ENCODE data around the gene SMIM20. TPM values are rescaled to one million over a fixed set of nuclear protein-coding genes. Genes with fewer than 3 reads are reported as not detected.

SMIM20 gene
- total RNA-seq, 2 experiments from 2014 or later: 44.0 to 53.8 TPM

DNA sequence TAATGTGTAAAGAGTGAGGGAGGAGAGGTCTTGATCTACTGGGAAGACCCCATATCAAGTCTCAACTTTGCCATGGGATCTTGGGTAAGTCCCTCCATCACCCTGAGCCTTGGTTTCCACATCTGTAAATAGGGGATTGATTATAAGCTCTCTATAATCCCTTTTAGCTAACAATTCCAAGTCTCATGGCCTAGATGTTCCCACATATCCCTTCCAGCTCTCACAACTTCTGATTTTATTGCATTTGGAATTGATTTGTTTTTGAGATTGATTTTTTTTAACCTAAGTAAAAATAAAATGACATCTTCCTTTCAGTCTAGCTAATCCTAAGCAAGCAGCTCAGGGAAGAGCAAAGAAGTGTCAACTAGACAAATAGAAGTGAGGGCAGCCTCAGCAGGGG lies 29.8 kb downstream of the SMIM20 start:
- H3K4me1 ChIP-seq (ENCODE audit: insufficient read depth, low read length, poor library complexity, severe bottlenecking): no peaks in the 10 kb centered on the region
- no peaks in the 10 kb centered on the region for H3K79me2 ChIP-seq (ENCODE audit: insufficient read depth, low read depth, low read length)
- no peak for TF ChIP-seq EZH2phosphoT487 (IDR thresholded peaks at IDR 0.05; ENCODE audit: borderline replicate concordance, low read depth, low read length)
- TF ChIP-seq, protein P1, sequence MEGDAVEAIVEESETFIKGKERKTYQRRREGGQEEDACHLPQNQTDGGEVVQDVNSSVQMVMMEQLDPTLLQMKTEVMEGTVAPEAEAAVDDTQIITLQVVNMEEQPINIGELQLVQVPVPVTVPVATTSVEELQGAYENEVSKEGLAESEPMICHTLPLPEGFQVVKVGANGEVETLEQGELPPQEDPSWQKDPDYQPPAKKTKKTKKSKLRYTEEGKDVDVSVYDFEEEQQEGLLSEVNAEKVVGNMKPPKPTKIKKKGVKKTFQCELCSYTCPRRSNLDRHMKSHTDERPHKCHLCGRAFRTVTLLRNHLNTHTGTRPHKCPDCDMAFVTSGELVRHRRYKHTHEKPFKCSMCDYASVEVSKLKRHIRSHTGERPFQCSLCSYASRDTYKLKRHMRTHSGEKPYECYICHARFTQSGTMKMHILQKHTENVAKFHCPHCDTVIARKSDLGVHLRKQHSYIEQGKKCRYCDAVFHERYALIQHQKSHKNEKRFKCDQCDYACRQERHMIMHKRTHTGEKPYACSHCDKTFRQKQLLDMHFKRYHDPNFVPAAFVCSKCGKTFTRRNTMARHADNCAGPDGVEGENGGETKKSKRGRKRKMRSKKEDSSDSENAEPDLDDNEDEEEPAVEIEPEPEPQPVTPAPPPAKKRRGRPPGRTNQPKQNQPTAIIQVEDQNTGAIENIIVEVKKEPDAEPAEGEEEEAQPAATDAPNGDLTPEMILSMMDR (conservative IDR thresholded peaks at IDR 0.05; ENCODE audit: low read length): no peak
- BruUV-seq (replicated peaks): no TSS peak
- DNase-seq (ENCODE audit: low spot score): no peak
- CTCF ChIA-PET (ENCODE audit: unreplicated experiment): no interaction called here
- H3K4me3 ChIP-seq (ENCODE audit: low read depth, low read length, poor library complexity, severe bottlenecking): no peak overlapping the region
- no peak overlapping the region for H3K27ac ChIP-seq (ENCODE audit: low read depth, low read length, poor library complexity, severe bottlenecking)
- POLR2A ChIA-PET: interaction anchor here (0.5 to 0.9 kb wide), 3 partner anchors 11 to 829 kb away, joined by 3 to 6 read pairs (median 3); no protein-coding TSS in a partner anchor
- H2AFZ ChIP-seq (ENCODE audit: low read length): no peak overlapping the region
- no peaks in the 10 kb centered on the region for H4K20me1 ChIP-seq (ENCODE audit: insufficient read depth, low read length)
- no peaks in the 10 kb centered on the region for H3K9me3 ChIP-seq (ENCODE audit: low read length)
- intact Hi-C loops (cut with micrococcal nuclease; ENCODE audit: unreplicated experiment): no loop called here
- H3K36me3 ChIP-seq (ENCODE audit: insufficient read depth, low read length): no peaks in the 10 kb centered on the region
- no peak overlapping the region for H3K4me2 ChIP-seq (ENCODE audit: low read length)
- no peaks in the 10 kb centered on the region for H3K9me2 ChIP-seq (ENCODE audit: insufficient read depth, low read length)

DNA sequence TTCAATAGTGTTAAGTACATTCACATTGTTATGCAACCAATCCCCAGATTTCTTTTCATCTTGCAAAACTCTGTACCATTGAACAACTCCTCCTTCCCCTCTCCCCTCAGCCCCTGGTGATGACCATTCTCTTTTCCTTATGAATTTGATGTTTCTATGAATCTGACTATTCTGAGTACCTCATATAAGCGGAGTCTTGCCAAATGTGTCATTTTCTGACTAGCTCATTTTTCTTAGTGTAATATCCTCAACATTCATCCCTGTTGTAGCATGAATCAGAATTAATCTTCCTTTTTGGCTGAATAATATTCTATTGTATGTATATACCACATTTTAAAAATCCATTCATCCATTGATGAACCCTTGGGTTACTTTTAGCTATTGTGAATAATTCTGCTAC lies 34.0 kb downstream of the SMIM20 start:
- intact Hi-C loops (cut with micrococcal nuclease; ENCODE audit: unreplicated experiment): no loop called here
- TF ChIP-seq EZH2phosphoT487 (IDR thresholded peaks at IDR 0.05; ENCODE audit: borderline replicate concordance, low read depth, low read length): no peak
- TF ChIP-seq, protein P1 (conservative IDR thresholded peaks at IDR 0.05; ENCODE audit: low read length): no peak
- H4K20me1 ChIP-seq (ENCODE audit: insufficient read depth, low read length): no peaks in the 10 kb centered on the region
- ChIA-PET CTCF (ENCODE audit: unreplicated experiment) (no interaction called here), POLR2A (interaction anchor here (0.9 kb wide), 1 partner anchor 20 kb away, joined by 4 read pairs; no protein-coding TSS in a partner anchor)
- H3K9me2 ChIP-seq (ENCODE audit: insufficient read depth, low read length): no peaks in the 10 kb centered on the region
- H3K9me3 ChIP-seq (ENCODE audit: low read length): no peaks in the 10 kb centered on the region
- no TSS peak for BruUV-seq (replicated peaks)
- H2AFZ ChIP-seq (ENCODE audit: low read length): no peak overlapping the region
- H3K4me1 ChIP-seq (ENCODE audit: insufficient read depth, low read length, poor library complexity, severe bottlenecking): no peaks in the 10 kb centered on the region
- no peak overlapping the region for H3K27ac ChIP-seq (ENCODE audit: low read depth, low read length, poor library complexity, severe bottlenecking)
- no peak overlapping the region for H3K4me3 ChIP-seq (ENCODE audit: low read depth, low read length, poor library complexity, severe bottlenecking)
- H3K79me2 ChIP-seq (ENCODE audit: insufficient read depth, low read depth, low read length): no peaks in the 10 kb centered on the region
- DNase-seq (ENCODE audit: low spot score): no peak
- H3K4me2 ChIP-seq (ENCODE audit: low read length): no peak overlapping the region
- H3K36me3 ChIP-seq (ENCODE audit: insufficient read depth, low read length): no peaks in the 10 kb centered on the region

DNA sequence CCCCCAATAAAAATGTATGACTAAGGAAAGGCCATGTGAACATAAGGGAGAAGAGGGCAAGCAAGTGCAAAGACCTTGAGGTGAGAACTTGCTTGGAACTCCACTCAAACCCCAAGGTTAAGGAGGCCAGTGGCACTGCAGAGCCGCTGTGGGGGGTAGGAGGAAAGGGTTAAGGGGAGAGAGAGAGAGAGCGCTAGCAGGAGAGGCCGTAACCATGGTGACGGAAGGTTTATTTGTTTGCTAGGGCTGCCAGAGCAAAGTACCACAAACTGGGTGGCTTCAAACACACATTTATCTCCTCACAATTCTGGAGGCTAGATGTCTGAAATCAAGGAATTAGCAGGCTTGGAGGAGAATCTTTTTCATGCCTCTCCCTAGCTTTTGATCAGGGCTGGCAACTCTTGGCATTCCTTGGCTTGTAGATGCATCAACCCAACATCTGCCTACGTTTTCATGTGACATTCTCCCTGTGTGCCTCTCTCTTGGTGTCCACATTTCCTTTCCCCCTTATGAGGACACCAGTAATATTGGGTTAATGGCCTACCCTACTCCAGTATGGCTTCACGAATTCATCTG lies 35.2 kb downstream of the SMIM20 start:
- intact Hi-C loops (cut with micrococcal nuclease; ENCODE audit: unreplicated experiment): no loop called here
- Histone ChIP-seq H3K4me3 (ENCODE audit: low read depth, low read length, poor library complexity, severe bottlenecking) (no peak overlapping the region), H3K4me1 (ENCODE audit: insufficient read depth, low read length, poor library complexity, severe bottlenecking) (no peaks in the 10 kb centered on the region), H3K9me3 (ENCODE audit: low read length) (no peaks in the 10 kb centered on the region), H3K4me2 (ENCODE audit: low read length) (no peak overlapping the region), H3K27ac (ENCODE audit: low read depth, low read length, poor library complexity, severe bottlenecking) (no peak overlapping the region), H2AFZ (ENCODE audit: low read length) (no peak overlapping the region), H3K36me3 (ENCODE audit: insufficient read depth, low read length) (no peaks in the 10 kb centered on the region), H3K79me2 (ENCODE audit: insufficient read depth, low read depth, low read length) (no peaks in the 10 kb centered on the region), H3K9me2 (ENCODE audit: insufficient read depth, low read length) (no peaks in the 10 kb centered on the region), H4K20me1 (ENCODE audit: insufficient read depth, low read length) (no peaks in the 10 kb centered on the region)
- POLR2A ChIA-PET: interaction anchor here (1.1 kb wide), 1 partner anchor 10 kb away, joined by 3 read pairs; no protein-coding TSS in a partner anchor
- no peak for DNase-seq (ENCODE audit: low spot score)
- no TSS peak for BruUV-seq (replicated peaks)
- CTCF ChIA-PET (ENCODE audit: unreplicated experiment): no interaction called here
- TF ChIP-seq EZH2phosphoT487 (IDR thresholded peaks at IDR 0.05; ENCODE audit: borderline replicate concordance, low read depth, low read length): no peak
- TF ChIP-seq, protein P1 (conservative IDR thresholded peaks at IDR 0.05; ENCODE audit: low read length): no peak
